ENCODE measurements around the gene COL19A1. TPM values are rescaled to one million over a fixed set of nuclear protein-coding genes. Genes with fewer than 3 reads are reported as not detected.
"Not testable (repeated sequence)": the region's sequence is repeated elsewhere in the genome, so short reads cannot be mapped to it uniquely, and the experiment has no call there.

The COL19A1 gene
- total RNA-seq, 2 experiments from 2014 or later: 0.03 TPM; not detected in 1

GRCh38 chr6:69887714-69888345, 21.5 kb downstream of the COL19A1 start:
- intact Hi-C loops (cut with micrococcal nuclease; ENCODE audit: unreplicated experiment): no loop called here

GRCh38 chr6:69888482-69889233, 22.3 kb downstream of the COL19A1 start:
- Histone ChIP-seq H3K27ac (ENCODE audit: low read depth, low read length, poor library complexity, severe bottlenecking) (no peak overlapping the region), H2AFZ (ENCODE audit: low read length) (no peak overlapping the region), H3K9me3 (ENCODE audit: low read length) (no peaks in the 10 kb centered on the region), H3K4me2 (ENCODE audit: low read length) (no peak overlapping the region), H3K4me1 (ENCODE audit: insufficient read depth, low read length, poor library complexity, severe bottlenecking) (no peaks in the 10 kb centered on the region), H3K9me2 (ENCODE audit: insufficient read depth, low read length) (no peaks in the 10 kb centered on the region), H4K20me1 (ENCODE audit: insufficient read depth, low read length) (no peaks in the 10 kb centered on the region), H3K4me3 (ENCODE audit: low read depth, low read length, poor library complexity, severe bottlenecking) (no peak overlapping the region), H3K36me3 (ENCODE audit: insufficient read depth, low read length) (no peaks in the 10 kb centered on the region), H3K79me2 (ENCODE audit: insufficient read depth, low read depth, low read length) (no peaks in the 10 kb centered on the region)
- TF ChIP-seq EZH2phosphoT487 (IDR thresholded peaks at IDR 0.05; ENCODE audit: borderline replicate concordance, low read depth, low read length) (no peak), CTCF (conservative IDR thresholded peaks at IDR 0.05; ENCODE audit: low read length) (no peak)
- intact Hi-C loops (cut with micrococcal nuclease; ENCODE audit: unreplicated experiment): no loop called here
- no peak for DNase-seq (ENCODE audit: low spot score)
- ChIA-PET POLR2A (interaction anchor here (0.6 to 1.7 kb wide), 2 partner anchors 8 to 1096 kb away, joined by 3 to 4 read pairs; no protein-coding TSS in a partner anchor), CTCF (ENCODE audit: unreplicated experiment) (no interaction called here)
- BruUV-seq (replicated peaks): no TSS peak

More at GRCh38 chr6:69887714-69888345, 21.5 kb downstream of the COL19A1 start:
- H3K27ac ChIP-seq (ENCODE audit: low read depth, low read length, poor library complexity, severe bottlenecking): no peak overlapping the region
- H2AFZ ChIP-seq (ENCODE audit: low read length): no peak overlapping the region
- no TSS peak for BruUV-seq (replicated peaks)
- H3K9me3 ChIP-seq (ENCODE audit: low read length): no peaks in the 10 kb centered on the region
- H3K79me2 ChIP-seq (ENCODE audit: insufficient read depth, low read depth, low read length): no peaks in the 10 kb centered on the region
- no peaks in the 10 kb centered on the region for H4K20me1 ChIP-seq (ENCODE audit: insufficient read depth, low read length)
- TF ChIP-seq CTCF (conservative IDR thresholded peaks at IDR 0.05; ENCODE audit: low read length) (no peak), EZH2phosphoT487 (IDR thresholded peaks at IDR 0.05; ENCODE audit: borderline replicate concordance, low read depth, low read length) (no peak)
- no peaks in the 10 kb centered on the region for H3K4me1 ChIP-seq (ENCODE audit: insufficient read depth, low read length, poor library complexity, severe bottlenecking)
- H3K4me2 ChIP-seq (ENCODE audit: low read length): no peak overlapping the region
- ChIA-PET POLR2A (interaction anchor here (0.6 kb wide), 2 partner anchors 1096 to 1688 kb away, joined by 3 read pairs; no protein-coding TSS in a partner anchor), CTCF (ENCODE audit: unreplicated experiment) (no interaction called here)
- no peaks in the 10 kb centered on the region for H3K9me2 ChIP-seq (ENCODE audit: insufficient read depth, low read length)
- DNase-seq (ENCODE audit: low spot score): no peak
- H3K36me3 ChIP-seq (ENCODE audit: insufficient read depth, low read length): no peaks in the 10 kb centered on the region
- no peak overlapping the region for H3K4me3 ChIP-seq (ENCODE audit: low read depth, low read length, poor library complexity, severe bottlenecking)

GRCh38 chr6:69889234-69889974, 23.0 kb downstream of the COL19A1 start:
- H3K4me3 ChIP-seq (ENCODE audit: low read depth, low read length, poor library complexity, severe bottlenecking); H3K79me2 ChIP-seq (ENCODE audit: insufficient read depth, low read depth, low read length); CTCF ChIA-PET (ENCODE audit: unreplicated experiment); DNase-seq (ENCODE audit: low spot score); H3K4me2 ChIP-seq (ENCODE audit: low read length); H2AFZ ChIP-seq (ENCODE audit: low read length); H3K9me2 ChIP-seq (ENCODE audit: insufficient read depth, low read length); H3K9me3 ChIP-seq (ENCODE audit: low read length); H3K27ac ChIP-seq (ENCODE audit: low read depth, low read length, poor library complexity, severe bottlenecking); H4K20me1 ChIP-seq (ENCODE audit: insufficient read depth, low read length); intact Hi-C loops (cut with micrococcal nuclease; ENCODE audit: unreplicated experiment); BruUV-seq (replicated peaks); H3K36me3 ChIP-seq (ENCODE audit: insufficient read depth, low read length); H3K4me1 ChIP-seq (ENCODE audit: insufficient read depth, low read length, poor library complexity, severe bottlenecking): not testable (repeated sequence)
- POLR2A ChIA-PET: interaction anchor here (1.7 kb wide), 1 partner anchor 9 kb away, joined by 4 read pairs; no protein-coding TSS in a partner anchor

GRCh38 chr6:69892561-69892960, 26.2 kb downstream of the COL19A1 start:
- H3K9me3 ChIP-seq (ENCODE audit: low read length); H3K79me2 ChIP-seq (ENCODE audit: insufficient read depth, low read depth, low read length); H3K4me1 ChIP-seq (ENCODE audit: insufficient read depth, low read length, poor library complexity, severe bottlenecking); intact Hi-C loops (cut with micrococcal nuclease; ENCODE audit: unreplicated experiment); H2AFZ ChIP-seq (ENCODE audit: low read length); H3K4me3 ChIP-seq (ENCODE audit: low read depth, low read length, poor library complexity, severe bottlenecking); BruUV-seq (replicated peaks); DNase-seq (ENCODE audit: low spot score); H3K4me2 ChIP-seq (ENCODE audit: low read length); H3K36me3 ChIP-seq (ENCODE audit: insufficient read depth, low read length); H4K20me1 ChIP-seq (ENCODE audit: insufficient read depth, low read length); CTCF ChIA-PET (ENCODE audit: unreplicated experiment); H3K27ac ChIP-seq (ENCODE audit: low read depth, low read length, poor library complexity, severe bottlenecking); H3K9me2 ChIP-seq (ENCODE audit: insufficient read depth, low read length): not testable (repeated sequence)
- POLR2A ChIA-PET: interaction anchor here (0.6 kb wide), 1 partner anchor 58 kb away, joined by 3 read pairs; no protein-coding TSS in a partner anchor
